ENCODE results near the gene HPSE2. TPM values are rescaled to one million over a fixed set of nuclear protein-coding genes. Genes with fewer than 3 reads are reported as not detected.

HPSE2 gene
- polyA plus RNA-seq, 1 of the 3 experiments (the other 2 are of a cell fraction): not detected

DNA sequence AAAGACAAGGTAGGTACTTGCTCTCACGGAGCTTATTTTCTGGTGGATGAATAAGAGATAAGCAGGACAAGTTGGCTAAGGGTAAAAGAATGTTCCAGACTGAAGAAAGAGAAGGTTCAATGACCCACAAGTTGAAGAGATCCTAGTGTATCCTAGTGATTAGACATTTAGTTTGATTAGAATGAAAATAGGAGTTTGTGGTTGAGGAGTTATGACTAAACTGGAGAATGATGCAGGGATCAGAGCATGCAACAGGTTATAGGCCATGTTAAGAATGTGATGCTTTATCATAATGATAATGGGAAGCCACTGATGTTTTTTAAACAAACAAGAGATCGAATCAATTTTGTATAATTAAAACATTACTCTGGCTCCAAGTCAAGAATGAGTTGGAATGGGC, 357.2 kb downstream of the HPSE2 start:
- H3K9me3 ChIP-seq: no peaks in the 10 kb centered on the region
- no peaks in the 10 kb centered on the region for H3K4me1 ChIP-seq (ENCODE audit: control insufficient read depth in 1 of 2, insufficient read depth in 2 of 2, low read depth in 1 of 2, low read length in 1 of 2)
- no peaks in the 10 kb centered on the region for H3F3A ChIP-seq (replicated peaks; ENCODE audit: insufficient read depth)
- no peak overlapping the region for H3K4me3 ChIP-seq (ENCODE audit: low read depth in 2 of 2, low read length in 1 of 2)
- no peaks in the 10 kb centered on the region for H3K9me2 ChIP-seq
- H3K79me2 ChIP-seq (ENCODE audit: insufficient read depth): no peaks in the 10 kb centered on the region
- H2AFZ ChIP-seq (ENCODE audit: low read depth): no peak overlapping the region
- H3K4me2 ChIP-seq: no peak overlapping the region
- no peaks in the 10 kb centered on the region for H3K36me3 ChIP-seq (replicated peaks in 1 of 2; ENCODE audit: control insufficient read depth in 1 of 2, insufficient read depth in 2 of 2, low read length in 1 of 2)
- 4% methylated on average over 2 of the region's 2 CpGs for WGBS (ENCODE audit: low lambda C conversion rate)
- DNase-seq: no peak
- H3K27me3 ChIP-seq (ENCODE audit: insufficient read depth): no peaks in the 10 kb centered on the region
- no peak for TF ChIP-seq RAD21 (IDR thresholded peaks at IDR 0.05; ENCODE audit: low read length)
- TF ChIP-seq POLR2AphosphoS5 (IDR thresholded peaks at IDR 0.05; ENCODE audit: low read depth, low read length): no peak
- no peak for TF ChIP-seq YY1 (IDR thresholded peaks at IDR 0.05; ENCODE audit: low read depth)
- no peak for TF ChIP-seq MXI1 (IDR thresholded peaks at IDR 0.05; ENCODE audit: low read depth, low read length)
- TF ChIP-seq CHD2 (IDR thresholded peaks at IDR 0.05; ENCODE audit: low read length, partially characterized antibody): no peak
- no peak for TF ChIP-seq GABPA (IDR thresholded peaks at IDR 0.05; ENCODE audit: low read depth)
- TF ChIP-seq SIN3A (IDR thresholded peaks at IDR 0.05; ENCODE audit: borderline replicate concordance, low read depth, low read length): no peak
- TF ChIP-seq, protein P1, sequence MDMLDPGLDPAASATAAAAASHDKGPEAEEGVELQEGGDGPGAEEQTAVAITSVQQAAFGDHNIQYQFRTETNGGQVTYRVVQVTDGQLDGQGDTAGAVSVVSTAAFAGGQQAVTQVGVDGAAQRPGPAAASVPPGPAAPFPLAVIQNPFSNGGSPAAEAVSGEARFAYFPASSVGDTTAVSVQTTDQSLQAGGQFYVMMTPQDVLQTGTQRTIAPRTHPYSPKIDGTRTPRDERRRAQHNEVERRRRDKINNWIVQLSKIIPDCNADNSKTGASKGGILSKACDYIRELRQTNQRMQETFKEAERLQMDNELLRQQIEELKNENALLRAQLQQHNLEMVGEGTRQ (IDR thresholded peaks at IDR 0.05; ENCODE audit: borderline replicate concordance, low read depth, low read length): no peak
- TF ChIP-seq GATA2 (CRISPR knock-in tag; IDR thresholded peaks at IDR 0.05): no peak
- no peak for TF ChIP-seq TAF1 (IDR thresholded peaks at IDR 0.05; ENCODE audit: borderline replicate concordance, low read depth, low read length)
- no peak for TF ChIP-seq JUND (IDR thresholded peaks at IDR 0.05)
- TF ChIP-seq RXRA (IDR thresholded peaks at IDR 0.05; ENCODE audit: borderline replicate concordance, low read depth): no peak
- TF ChIP-seq, protein P2, sequence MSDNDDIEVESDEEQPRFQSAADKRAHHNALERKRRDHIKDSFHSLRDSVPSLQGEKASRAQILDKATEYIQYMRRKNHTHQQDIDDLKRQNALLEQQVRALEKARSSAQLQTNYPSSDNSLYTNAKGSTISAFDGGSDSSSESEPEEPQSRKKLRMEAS (IDR thresholded peaks at IDR 0.05; ENCODE audit: low read depth): no peak
- TF ChIP-seq TCF12 (IDR thresholded peaks at IDR 0.05): no peak
- no peak for TF ChIP-seq FOXM1 (IDR thresholded peaks at IDR 0.05; ENCODE audit: low read depth)
- H3K9ac ChIP-seq: no peak overlapping the region
- H4K20me1 ChIP-seq (ENCODE audit: insufficient read depth): no peaks in the 10 kb centered on the region
- H3K27ac ChIP-seq (ENCODE audit: low read depth in 2 of 2, low read length in 1 of 2): no peak overlapping the region
- ChIA-PET CTCF (no interaction called here), POLR2A (no interaction called here)

DNA sequence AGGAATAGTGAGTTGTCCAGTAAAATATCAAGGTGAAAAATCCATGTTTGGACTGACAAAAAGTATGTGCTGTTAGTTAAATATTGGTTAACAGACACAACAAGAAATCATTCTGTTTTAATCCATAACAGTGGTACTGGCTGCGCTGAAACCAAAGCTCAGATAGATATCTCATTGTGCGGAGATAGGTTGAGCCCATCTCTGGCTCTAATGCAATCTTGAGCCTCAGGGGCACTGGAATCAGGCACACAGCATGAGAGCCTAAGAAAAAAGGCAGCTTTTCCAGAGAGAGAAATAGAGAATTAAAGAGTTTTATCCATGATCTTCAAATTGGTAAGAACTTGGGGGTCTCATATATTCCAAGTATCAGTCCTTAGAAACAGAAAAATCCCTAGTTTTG, 373.7 kb downstream of the HPSE2 start:
- H3K4me1 ChIP-seq (ENCODE audit: control insufficient read depth in 1 of 2, insufficient read depth in 2 of 2, low read depth in 1 of 2, low read length in 1 of 2): peaks cover 0 to 2% of the 10 kb centered on the region in 2 experiments; a peak in 1 of 4 replicates
- no peaks in the 10 kb centered on the region for H3K9me2 ChIP-seq
- no peaks in the 10 kb centered on the region for H3F3A ChIP-seq (replicated peaks; ENCODE audit: insufficient read depth)
- H3K36me3 ChIP-seq (replicated peaks in 1 of 2; ENCODE audit: control insufficient read depth in 1 of 2, insufficient read depth in 2 of 2, low read length in 1 of 2): no peaks in the 10 kb centered on the region
- WGBS (ENCODE audit: low lambda C conversion rate): 36% methylated on average over 2 of the region's 2 CpGs
- ChIA-PET POLR2A (no interaction called here), CTCF (interaction anchor here (0.7 to 1.9 kb wide), 4 partner anchors 9 to 552 kb away, joined by 3 to 7 read pairs (median 4); no protein-coding TSS in a partner anchor)
- no peak overlapping the region for H3K4me2 ChIP-seq
- TF ChIP-seq POLR2AphosphoS5 (IDR thresholded peaks at IDR 0.05; ENCODE audit: low read depth, low read length) (no peak), TCF12 (IDR thresholded peaks at IDR 0.05) (no peak), EP300 (IDR thresholded peaks at IDR 0.05; ENCODE audit: borderline replicate concordance in 1 of 2, low read depth in 1 of 2, low read length in 1 of 2) (no peak), RXRA (IDR thresholded peaks at IDR 0.05; ENCODE audit: borderline replicate concordance, low read depth) (no peak), SMC3 (IDR thresholded peaks at IDR 0.05; ENCODE audit: low read depth, low read length) (no peak), GATA2 (CRISPR knock-in tag; IDR thresholded peaks at IDR 0.05) (peak; percentile 79), RFX5 (IDR thresholded peaks at IDR 0.05; ENCODE audit: low read length) (no peak)
- TF ChIP-seq, protein P3, sequence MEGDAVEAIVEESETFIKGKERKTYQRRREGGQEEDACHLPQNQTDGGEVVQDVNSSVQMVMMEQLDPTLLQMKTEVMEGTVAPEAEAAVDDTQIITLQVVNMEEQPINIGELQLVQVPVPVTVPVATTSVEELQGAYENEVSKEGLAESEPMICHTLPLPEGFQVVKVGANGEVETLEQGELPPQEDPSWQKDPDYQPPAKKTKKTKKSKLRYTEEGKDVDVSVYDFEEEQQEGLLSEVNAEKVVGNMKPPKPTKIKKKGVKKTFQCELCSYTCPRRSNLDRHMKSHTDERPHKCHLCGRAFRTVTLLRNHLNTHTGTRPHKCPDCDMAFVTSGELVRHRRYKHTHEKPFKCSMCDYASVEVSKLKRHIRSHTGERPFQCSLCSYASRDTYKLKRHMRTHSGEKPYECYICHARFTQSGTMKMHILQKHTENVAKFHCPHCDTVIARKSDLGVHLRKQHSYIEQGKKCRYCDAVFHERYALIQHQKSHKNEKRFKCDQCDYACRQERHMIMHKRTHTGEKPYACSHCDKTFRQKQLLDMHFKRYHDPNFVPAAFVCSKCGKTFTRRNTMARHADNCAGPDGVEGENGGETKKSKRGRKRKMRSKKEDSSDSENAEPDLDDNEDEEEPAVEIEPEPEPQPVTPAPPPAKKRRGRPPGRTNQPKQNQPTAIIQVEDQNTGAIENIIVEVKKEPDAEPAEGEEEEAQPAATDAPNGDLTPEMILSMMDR (IDR thresholded peaks at IDR 0.05): no peak
- no peak overlapping the region for H3K4me3 ChIP-seq (ENCODE audit: low read depth in 2 of 2, low read length in 1 of 2)
- peaks cover 6% of the 10 kb centered on the region for H3K9me3 ChIP-seq
- no peak overlapping the region for H2AFZ ChIP-seq (ENCODE audit: low read depth)
- H3K79me2 ChIP-seq (ENCODE audit: insufficient read depth): no peaks in the 10 kb centered on the region
- no peak overlapping the region for H3K9ac ChIP-seq
- no peaks in the 10 kb centered on the region for H3K27me3 ChIP-seq (ENCODE audit: insufficient read depth)
- H4K20me1 ChIP-seq (ENCODE audit: insufficient read depth): no peaks in the 10 kb centered on the region
- peak overlapping the region in 1 of 2 experiments; percentile 56; a peak in 2 of 4 replicates for H3K27ac ChIP-seq (ENCODE audit: low read depth in 2 of 2, low read length in 1 of 2)
- peak; percentile 33 for DNase-seq

All from SK-N-SH (cell line).